ENCODE results near the gene TMEM231.

DNA sequence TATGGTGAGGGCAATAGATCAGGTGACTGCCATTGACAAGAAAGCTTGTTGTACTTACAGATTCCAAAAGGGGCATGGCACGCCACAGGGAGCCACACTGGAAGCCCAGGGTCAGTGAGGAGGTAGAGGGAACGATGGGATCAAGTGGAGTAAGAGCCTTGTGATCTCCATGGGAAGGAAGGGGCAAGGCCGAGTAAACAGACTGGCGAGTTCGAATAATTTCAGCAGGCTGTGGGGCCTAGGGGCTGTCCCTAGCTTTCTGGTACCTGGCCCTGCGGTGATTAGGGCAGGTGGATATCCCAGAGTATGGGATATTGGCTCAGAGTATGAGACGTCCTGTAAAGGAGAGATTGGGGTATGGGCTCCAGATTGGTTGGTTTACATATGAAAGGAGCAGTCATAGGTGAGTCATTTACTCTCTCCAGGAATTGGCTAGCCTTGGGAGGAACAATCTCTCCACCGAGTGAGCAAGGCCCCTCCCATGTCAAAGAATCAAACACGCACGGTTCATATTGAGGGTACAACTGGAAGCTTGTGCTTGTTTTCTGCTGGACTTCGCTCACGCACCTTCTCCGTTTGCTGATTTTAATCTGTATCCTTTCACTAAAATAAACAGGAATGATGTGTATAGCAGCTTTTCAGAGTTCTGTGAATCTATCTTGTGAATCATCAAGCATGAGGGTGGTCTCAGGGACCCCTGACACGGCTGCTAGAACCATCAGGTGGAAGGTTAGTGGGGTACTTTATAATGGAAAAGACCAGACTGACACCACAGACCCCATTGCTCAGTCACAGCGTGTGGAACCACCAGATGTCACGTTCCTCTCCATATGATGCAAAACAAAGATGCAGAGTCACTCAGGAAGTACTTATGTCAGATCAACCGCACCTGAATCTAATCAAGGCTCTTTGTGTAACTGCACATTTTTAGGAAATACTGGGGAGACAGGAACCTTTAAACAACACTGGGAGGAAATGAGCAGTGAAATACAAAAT lies 38.1 kb upstream of the TMEM231 start:
- TF ChIP-seq POLR2A (IDR thresholded peaks at IDR 0.05; ENCODE audit: low read depth, low read length) = no peak
- no peak for TF ChIP-seq TAF1 (IDR thresholded peaks at IDR 0.05; ENCODE audit: borderline replicate concordance, low read depth, low read length)
